OCI-LY7 (cell line): Measurements from ENCODE around the gene TLE3. TPM values are rescaled to one million over a fixed set of nuclear protein-coding genes. Genes with fewer than 3 reads are reported as not detected.
A peak's percentile ranks its signal among the peaks of the same experiment; 100 is the strongest.

Experiments
- BruUV-seq: library from RNA; stranded (reverse); fragments of 400-500 nt; replicated peaks from 2 replicates; lab custom pipeline; 2021; lab: Mats Ljungman, UMichigan
- CTCF ChIA-PET: fragments of 300-600 bp; sonication (Branson Sonifier 250); formaldehyde crosslinking; loops from one replicate; lab custom pipeline; 2022; ENCODE audit warnings: antibody characterized with exemption; ENCODE audit not compliant: unreplicated experiment; lab: Charles Lee
- POLR2A ChIA-PET: fragments of 300-600 bp; sonication (Branson Sonifier 250); formaldehyde crosslinking; loops from one replicate; lab custom pipeline; 2022; ENCODE audit warnings: antibody characterized with exemption; lab: Charles Lee
- DNase-seq: peaks from one replicate; pipeline ENCODE4 v3.0.0-alpha.2; 2015; ENCODE audit warnings: low spot score
- H2AFZ ChIP-seq: fragments of 200-600 bp; sonication (generic), shearing (Covaris generic); 2 replicates; pipeline ENCODE4 v1.6.1; 2014; ENCODE audit warnings: mild to moderate bottlenecking, antibody characterized with exemption, low read length, moderate library complexity
- H3K27ac ChIP-seq: fragments of 200-600 bp; sonication (generic); 2 replicates; pipeline ENCODE4 v1.5.1; 2014; ENCODE audit warnings: mixed run types, low read depth, mild to moderate bottlenecking, moderate library complexity, low read length, inconsistent platforms; ENCODE audit not compliant: poor library complexity, severe bottlenecking
- H3K36me3 ChIP-seq: fragments of 200-600 bp; sonication (generic); 2 replicates; pipeline ENCODE4 v1.6.1; 2014; ENCODE audit warnings: mild to moderate bottlenecking, antibody characterized with exemption, low read length, moderate library complexity, mixed read lengths; ENCODE audit not compliant: insufficient read depth
- H3K4me1 ChIP-seq: fragments of 200-600 bp; sonication (generic); 2 replicates; pipeline ENCODE4 v1.5.1; 2014; ENCODE audit warnings: mild to moderate bottlenecking, low read length; ENCODE audit not compliant: insufficient read depth, poor library complexity, severe bottlenecking
- H3K4me2 ChIP-seq: fragments of 200-600 bp; sonication (generic); 2 replicates; pipeline ENCODE4 v1.6.1; 2014; ENCODE audit warnings: mild to moderate bottlenecking, low read length
- H3K4me3 ChIP-seq: fragments of 200-600 bp; sonication (generic); 2 replicates; pipeline ENCODE4 v1.5.1; 2014; ENCODE audit warnings: mild to moderate bottlenecking, low read depth, low read length; ENCODE audit not compliant: poor library complexity, severe bottlenecking
- H3K79me2 ChIP-seq: fragments of 200-600 bp; sonication (generic); 2 replicates; pipeline ENCODE4 v1.6.1; 2016; ENCODE audit warnings: low read depth, mild to moderate bottlenecking, low read length, moderate library complexity, mixed read lengths; ENCODE audit not compliant: insufficient read depth
- H3K9me2 ChIP-seq: fragments of 200-600 bp; sonication (generic); 2 replicates; pipeline ENCODE4 v1.6.1; 2016; ENCODE audit warnings: mild to moderate bottlenecking, low read length, mixed read lengths; ENCODE audit not compliant: insufficient read depth
- H3K9me3 ChIP-seq: fragments of 200-600 bp; sonication (generic); 2 replicates; pipeline ENCODE4 v1.6.1; 2014; ENCODE audit warnings: mild to moderate bottlenecking, mixed run types, low read length, mixed read lengths
- H4K20me1 ChIP-seq: fragments of 200-600 bp; sonication (generic); 2 replicates; pipeline ENCODE4 v1.6.1; 2014; ENCODE audit warnings: mild to moderate bottlenecking, antibody characterized with exemption, low read length, moderate library complexity, mixed read lengths; ENCODE audit not compliant: insufficient read depth
- EZH2phosphoT487 ChIP-seq: fragments of 200-600 bp; sonication (generic); IDR thresholded peaks from 2 replicates; pipeline ENCODE4 v1.6.1; 2018; ENCODE audit warnings: low read depth, borderline replicate concordance, mild to moderate bottlenecking, mixed run types, antibody characterized with exemption, low read length, moderate library complexity, mixed read lengths
- intact Hi-C: fragments of 100-400 bp; cut with micrococcal nuclease; formaldehyde crosslinking; loops from one replicate; pipeline ENCODE4 v1.10.0; 2022; ENCODE audit not compliant: unreplicated experiment
- total RNA-seq, 2 experiments: library from RNA; depleted of rRNA in 1 of 2; stranded (reverse); fragments of >200 nt in 1 of 2; shearing (Covaris generic) in 1 of 2; gene quantifications; 2 replicates each; pipeline ENCODE4 v1.2.3, GENCODE V29; 2014 to 2022
- TF ChIP-seq, protein P1 (sequence below): fragments of 200-600 bp; sonication (generic); conservative IDR thresholded peaks from 2 replicates; pipeline ENCODE4 v1.5.1; 2014; ENCODE audit warnings: mild to moderate bottlenecking, antibody characterized with exemption, low read length, moderate library complexity, mixed read lengths

Gene TLE3
- total RNA-seq, 2 experiments from 2014 or later: 31.9 to 37.9 TPM

DNA sequence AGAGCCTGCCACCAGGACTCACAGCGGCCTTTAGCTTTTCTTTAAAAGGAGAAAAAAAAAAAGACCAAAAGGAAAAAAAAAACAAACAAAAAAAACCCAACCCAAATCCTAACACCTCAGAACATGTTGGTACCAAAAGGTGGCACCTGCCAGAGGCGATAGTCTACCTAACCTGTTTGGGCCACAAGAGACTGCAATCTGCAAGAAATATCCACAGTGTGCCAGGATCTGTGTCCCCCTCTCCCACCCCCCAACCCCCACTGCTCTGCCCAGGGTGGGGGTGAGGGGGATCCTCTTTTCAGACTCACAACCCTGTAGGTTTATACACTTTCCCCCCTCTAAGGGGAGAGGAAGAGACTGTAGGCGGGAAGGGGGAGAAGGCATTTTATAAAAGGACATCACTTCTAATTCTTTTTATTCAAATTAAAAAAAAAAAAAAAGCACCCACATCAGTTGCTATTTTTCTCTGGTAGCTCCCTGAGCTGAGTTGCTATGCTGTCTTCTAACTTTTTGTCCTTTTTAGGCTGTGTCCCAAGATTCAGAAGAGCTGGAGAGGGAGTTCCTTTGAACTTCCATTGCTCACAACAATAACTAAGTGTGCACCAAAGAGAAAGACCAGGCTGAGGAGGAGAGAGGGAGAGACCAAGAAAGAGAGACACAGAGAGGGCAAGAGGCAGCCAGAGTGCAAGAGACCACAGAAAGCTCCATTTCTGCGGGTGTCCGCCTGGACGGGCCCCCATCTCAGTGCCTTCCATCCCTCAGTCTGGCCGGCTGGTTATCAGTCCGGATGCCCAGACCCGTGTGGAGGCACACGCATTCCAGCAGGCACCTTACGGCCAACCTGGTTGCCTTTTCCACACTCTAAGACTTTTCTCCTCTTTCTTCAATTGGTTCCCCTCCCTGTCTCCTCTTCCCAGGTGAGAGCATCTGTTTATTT, 48.9 kb downstream of the TLE3 start:
- no peak for DNase-seq
- Histone ChIP-seq H3K9me2 (no peaks in the 10 kb centered on the region), H3K27ac (no peak overlapping the region), H3K4me3 (no peak overlapping the region), H3K9me3 (no peaks in the 10 kb centered on the region), H3K4me1 (no peaks in the 10 kb centered on the region), H3K79me2 (no peaks in the 10 kb centered on the region), H3K4me2 (no peak overlapping the region), H3K36me3 (peaks cover 57% of the 10 kb centered on the region), H2AFZ (no peak overlapping the region), H4K20me1 (no peaks in the 10 kb centered on the region)
- BruUV-seq: TSS peak; percentile 84
- TF ChIP-seq EZH2phosphoT487: no peak
- TF ChIP-seq, protein P1, sequence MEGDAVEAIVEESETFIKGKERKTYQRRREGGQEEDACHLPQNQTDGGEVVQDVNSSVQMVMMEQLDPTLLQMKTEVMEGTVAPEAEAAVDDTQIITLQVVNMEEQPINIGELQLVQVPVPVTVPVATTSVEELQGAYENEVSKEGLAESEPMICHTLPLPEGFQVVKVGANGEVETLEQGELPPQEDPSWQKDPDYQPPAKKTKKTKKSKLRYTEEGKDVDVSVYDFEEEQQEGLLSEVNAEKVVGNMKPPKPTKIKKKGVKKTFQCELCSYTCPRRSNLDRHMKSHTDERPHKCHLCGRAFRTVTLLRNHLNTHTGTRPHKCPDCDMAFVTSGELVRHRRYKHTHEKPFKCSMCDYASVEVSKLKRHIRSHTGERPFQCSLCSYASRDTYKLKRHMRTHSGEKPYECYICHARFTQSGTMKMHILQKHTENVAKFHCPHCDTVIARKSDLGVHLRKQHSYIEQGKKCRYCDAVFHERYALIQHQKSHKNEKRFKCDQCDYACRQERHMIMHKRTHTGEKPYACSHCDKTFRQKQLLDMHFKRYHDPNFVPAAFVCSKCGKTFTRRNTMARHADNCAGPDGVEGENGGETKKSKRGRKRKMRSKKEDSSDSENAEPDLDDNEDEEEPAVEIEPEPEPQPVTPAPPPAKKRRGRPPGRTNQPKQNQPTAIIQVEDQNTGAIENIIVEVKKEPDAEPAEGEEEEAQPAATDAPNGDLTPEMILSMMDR: no peak
- intact Hi-C loops: no loop called here
- CTCF ChIA-PET: no interaction called here
- POLR2A ChIA-PET: interaction anchor here (0.6 to 0.7 kb wide), 2 partner anchors 49 to 60 kb away, joined by 3 read pairs; no protein-coding TSS in a partner anchor

DNA sequence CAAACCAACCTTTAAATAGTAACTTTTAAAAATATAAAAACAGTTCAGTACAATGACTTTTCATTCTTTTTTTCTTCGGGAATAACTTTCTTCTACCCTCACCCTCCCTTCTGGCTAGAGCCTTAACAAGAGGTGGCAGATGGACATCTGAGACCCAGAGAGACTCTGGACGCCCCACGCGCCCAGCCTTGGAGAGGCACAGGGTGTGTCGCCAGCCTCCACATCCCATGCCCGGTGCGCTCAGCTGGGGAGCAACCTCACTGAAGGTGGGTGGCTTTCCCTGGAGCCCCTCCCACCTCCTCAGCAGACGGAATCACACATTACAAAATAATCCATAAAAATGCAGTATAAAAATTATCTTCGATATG, 49.5 kb downstream of the TLE3 start:
- no peaks in the 10 kb centered on the region for H4K20me1 ChIP-seq
- no peaks in the 10 kb centered on the region for H3K79me2 ChIP-seq
- CTCF ChIA-PET: no interaction called here
- no peaks in the 10 kb centered on the region for H3K9me2 ChIP-seq
- POLR2A ChIA-PET: interaction anchor here (0.6 kb wide), 1 partner anchor 50 kb away, joined by 3 read pairs; no protein-coding TSS in a partner anchor
- H3K27ac ChIP-seq: no peak overlapping the region
- no peaks in the 10 kb centered on the region for H3K9me3 ChIP-seq
- no peaks in the 10 kb centered on the region for H3K4me1 ChIP-seq
- TF ChIP-seq EZH2phosphoT487: no peak
- TF ChIP-seq, protein P1: no peak
- H3K4me2 ChIP-seq: no peak overlapping the region
- no peak for DNase-seq
- BruUV-seq: no TSS peak
- no peak overlapping the region for H2AFZ ChIP-seq
- peaks cover 50% of the 10 kb centered on the region for H3K36me3 ChIP-seq
- H3K4me3 ChIP-seq: no peak overlapping the region
- intact Hi-C loops: no loop called here
